ENCODE data around the gene CHST11.

The CHST11 gene

DNA sequence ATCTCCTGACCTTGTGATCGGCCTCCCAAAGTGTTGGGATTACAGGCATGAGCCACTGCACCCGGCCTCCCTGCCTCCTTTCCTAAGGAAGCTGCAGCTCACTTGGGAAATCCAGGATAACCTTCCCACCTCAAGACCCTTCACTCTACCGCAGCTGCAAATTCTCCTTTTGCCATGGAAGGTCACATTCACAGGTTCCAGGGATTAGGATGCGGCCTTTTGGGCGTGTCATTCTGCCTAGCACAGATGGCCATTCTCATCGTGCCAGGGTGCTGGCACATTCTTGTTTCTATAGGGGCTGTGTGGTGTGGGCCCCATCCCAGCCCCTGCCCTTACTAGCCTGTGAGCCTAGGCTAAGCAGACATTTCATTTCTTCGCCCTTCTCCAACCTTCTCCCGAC, 219.9 kb downstream of the CHST11 start:
- no peak for DNase-seq (ENCODE audit: low spot score)

DNA sequence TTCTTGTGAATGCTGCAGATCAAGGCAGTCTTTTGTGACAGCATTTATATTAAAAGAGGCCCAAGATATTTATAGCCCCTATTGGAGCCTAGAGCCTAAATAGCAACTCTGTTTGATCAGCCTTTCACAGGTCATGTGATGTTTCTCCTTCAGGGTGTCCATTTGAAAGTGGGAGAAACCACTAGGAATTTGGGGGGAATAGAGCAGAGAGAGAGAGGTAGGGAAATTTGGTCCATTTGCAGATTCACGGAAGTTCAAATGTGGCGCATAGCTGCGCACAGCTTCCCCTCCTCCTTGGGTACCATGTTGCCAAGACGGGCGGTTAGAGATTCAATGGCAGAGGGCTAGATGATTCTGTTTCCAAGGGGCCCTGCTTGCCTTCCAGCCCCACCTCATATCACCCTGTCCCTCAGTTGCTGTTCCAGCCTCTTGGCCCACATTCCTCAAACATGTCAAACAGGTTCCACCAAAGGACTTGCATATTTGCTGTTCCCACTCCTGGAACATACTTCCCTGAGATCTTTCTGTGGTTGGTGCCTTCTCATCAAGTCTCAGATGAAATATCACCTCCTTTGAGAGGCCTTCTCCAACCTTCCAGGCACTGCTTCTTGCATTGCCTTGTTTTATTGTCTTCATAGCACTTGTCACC, 220.8 kb downstream of the CHST11 start:
- DNase-seq (ENCODE audit: low spot score), result no peak

DNA sequence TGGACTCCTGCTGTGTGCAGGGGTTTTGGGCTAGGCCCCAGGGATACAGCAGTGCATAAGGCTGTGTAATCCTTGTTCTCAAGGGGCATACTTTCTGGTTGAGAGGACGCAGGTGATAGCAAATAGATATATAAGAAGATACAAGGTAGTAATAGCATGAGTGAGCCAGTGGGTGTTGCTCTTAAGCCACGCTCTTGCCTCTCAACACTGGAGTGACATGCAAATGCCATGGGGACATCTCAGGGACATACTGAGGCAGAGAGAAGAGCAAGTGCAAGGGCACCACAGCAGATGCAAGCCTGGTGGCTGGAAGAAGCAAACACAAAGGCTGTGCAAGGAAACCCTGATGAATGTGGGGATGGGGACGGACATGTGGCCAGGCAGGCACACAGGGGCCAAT, 223.3 kb downstream of the CHST11 start:
- no peak for DNase-seq (ENCODE audit: low spot score)

DNA sequence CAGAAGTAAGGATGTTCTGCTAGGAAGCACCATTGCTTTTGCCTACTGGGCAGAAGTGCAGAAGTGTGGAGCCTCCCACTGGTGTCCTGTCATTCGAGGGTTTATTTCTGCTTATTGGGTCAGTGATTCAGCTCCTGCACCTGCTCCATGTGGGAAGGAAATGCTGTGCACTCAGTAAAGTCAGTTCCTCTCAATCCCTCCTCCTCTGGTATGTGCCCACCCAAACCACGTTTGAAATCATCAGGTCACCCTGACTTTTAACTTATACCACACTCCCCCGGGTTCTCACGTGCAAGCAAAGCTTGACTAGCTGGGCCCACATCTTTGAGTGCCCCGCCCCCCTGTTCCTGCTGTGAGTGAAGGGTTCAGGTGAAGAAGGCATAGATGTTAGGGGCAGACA, 223.7 kb downstream of the CHST11 start:
- no peak for DNase-seq (ENCODE audit: low spot score)

DNA sequence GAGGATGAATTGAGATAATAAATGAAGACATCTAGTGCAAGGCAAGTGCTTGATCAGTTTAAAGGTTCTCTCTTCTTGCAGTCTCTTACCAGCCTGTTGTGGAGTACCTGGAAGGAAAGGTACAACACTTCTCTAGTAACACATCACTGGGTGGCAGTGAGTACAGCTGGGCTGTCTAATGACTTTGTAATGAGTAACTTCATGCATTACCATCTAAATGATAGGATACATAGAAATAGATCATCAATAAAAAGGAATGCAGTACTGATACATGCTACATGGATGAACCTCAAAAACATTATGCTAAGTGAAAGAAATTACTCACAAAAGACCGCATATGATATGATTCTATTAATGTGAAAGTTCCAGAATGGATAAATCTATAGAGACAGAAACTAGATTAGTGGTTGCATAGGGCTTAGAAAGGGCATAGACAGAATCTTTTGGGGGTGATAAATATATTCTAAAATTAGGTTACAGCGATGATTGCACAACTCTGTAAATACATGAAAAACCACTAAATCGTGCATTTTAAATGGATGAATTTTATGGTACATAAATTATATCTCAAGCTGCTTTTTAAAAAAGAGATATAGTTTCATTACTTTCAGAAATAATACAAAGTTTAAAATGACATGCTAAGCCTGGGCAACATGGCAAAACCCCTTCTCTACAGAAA, 224.4 kb downstream of the CHST11 start:
- no peak for DNase-seq (ENCODE audit: low spot score)

DNA sequence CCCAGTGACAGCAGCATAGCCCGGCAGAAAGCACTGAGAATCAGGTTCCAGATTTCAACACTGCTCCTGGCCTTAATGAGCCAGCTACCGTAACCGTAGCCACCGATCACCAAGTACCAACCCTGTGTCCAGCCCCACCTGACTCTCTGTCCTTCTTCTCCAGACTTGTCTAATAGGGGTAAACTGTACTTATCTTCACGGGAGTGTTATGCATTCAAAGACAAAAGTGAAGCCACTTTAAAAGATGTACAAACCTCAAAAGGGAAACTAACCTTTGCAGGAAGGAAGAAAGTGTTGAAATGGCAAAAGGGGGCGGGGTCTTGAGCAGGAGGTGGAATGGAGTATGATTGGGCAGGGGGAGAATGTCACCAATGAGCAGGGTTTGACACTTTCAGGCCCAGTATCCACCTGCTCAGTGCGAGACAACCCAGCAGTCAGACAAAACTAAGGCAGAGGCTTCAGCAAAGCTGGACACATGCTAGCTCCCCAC, 226.1 kb downstream of the CHST11 start:
- no peak for DNase-seq (ENCODE audit: low spot score)

DNA sequence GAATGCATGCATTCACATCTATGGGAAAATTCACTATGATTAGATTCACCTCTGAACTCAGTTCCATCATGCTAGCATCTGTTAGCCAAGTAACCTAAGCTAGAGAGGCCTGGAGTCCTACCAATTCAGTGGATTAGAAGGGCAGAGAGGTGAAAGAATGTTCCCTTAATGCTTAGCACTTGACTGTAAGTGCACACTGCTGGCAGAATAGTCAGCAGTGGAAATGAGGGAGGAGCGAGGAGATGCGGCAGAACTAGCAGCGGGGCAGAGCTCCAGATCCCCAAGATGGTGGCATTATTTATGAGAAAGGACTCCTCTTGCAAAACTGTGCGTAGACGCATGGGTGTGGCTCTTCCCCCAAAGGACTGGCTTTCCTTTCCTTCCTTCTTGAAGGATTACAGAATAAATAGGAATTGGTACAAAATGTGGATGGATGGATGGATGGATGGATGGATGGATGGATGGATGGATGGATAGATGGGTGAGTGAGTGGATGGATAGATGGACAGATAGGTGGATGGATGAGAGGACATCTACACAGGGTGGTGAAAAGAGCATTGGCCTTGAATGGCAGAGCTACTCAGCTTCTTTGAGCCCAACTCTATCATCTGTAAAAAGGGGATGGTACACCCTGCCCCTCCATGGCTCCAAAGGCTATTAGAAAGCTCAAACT, 227.2 kb downstream of the CHST11 start:
- DNase-seq (ENCODE audit: low spot score), result no peak

DNA sequence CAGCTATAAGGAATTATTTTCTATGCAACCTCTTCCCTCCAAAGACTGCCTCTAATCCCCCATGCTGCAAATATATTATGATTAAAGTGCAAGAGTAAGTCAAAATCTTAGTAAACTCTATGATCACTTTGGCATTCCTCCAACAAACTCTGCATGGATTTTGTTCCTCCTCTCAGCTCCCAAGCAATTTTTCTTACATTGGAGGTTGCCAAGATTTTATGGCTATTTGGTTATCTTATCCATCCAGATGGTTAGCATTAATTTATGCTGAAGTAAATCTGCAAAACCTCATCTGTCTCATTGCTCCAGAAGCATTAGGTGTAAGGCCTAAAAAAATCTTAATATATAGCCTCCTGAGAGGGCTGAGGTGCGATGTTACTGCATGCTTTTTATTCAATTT, 228.1 kb downstream of the CHST11 start:
- DNase-seq (ENCODE audit: low spot score), result no peak

DNA sequence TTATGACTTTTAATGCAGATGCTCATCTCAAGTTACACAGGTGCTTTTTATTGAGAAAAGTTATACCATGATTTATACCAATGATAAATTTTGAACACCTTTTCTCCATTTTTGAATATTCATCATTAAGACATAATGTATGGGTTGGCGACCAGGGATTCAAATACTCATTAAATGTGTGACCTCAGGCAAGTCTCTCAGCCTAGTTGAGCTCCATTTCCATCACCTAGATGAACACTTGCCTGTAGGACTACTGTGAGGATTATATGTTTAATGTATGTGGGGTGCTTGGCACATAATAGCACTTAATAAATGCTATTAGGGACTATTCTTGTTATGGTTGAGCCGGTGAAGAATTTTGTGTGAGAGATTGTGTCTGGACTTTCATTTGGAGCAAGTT, 228.6 kb downstream of the CHST11 start:
- no peak for DNase-seq (ENCODE audit: low spot score)

DNA sequence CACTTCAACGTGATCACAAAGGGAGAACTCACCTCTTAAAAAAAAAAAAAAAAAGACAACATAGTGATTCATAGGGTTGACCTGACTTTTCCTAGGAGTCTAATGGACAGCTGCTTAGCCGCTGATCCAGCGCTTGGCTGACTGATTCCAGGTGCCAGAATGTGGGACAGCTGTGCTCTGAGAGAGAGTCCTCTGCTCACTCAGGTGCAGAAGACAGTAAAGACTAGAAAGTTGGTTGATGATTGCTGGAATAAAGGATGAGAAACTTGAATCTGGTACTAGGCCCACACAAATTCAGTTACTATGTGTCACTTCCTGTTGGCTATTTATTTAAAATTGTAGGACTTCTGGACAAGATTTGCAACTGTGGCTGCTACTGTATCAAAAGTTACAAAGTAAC, 229.4 kb downstream of the CHST11 start:
- no peak for DNase-seq (ENCODE audit: low spot score)

DNA sequence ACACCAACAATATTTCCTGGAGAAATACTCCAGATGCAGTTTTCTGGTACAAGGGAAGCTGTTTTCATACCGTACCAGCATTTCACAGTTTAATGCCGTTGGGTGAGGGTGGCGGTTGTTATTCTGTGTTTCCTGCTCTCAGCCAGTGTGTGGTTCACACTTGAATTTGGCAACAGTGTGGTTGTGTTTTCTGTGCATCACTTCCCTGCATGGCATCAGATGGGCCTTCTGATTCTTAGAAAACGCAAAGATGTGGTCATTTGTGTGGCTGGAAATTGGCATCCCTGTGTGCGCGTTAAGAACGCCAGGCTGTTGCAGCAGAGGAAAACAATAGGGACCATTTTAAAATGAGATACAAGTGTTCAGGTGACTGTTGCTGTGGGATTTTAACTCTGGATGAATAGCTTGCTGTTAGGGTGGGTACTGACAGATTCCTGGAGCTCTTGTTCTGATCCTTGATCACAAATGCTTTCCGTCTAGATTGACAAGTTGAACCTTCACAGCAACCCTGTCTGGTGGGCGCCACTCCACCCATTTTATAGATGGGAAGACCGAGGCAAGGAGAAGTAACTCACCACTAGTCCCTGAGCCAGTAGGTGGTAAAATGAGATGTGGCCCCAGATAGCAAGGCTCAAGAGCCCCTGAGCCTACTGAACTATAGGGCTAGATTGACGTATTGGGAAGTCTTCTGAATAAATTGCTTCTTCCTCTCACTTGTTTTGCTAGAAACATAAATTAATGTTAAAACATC, 231.2 kb downstream of the CHST11 start:
- DNase-seq (ENCODE audit: low spot score), result no peak

DNA sequence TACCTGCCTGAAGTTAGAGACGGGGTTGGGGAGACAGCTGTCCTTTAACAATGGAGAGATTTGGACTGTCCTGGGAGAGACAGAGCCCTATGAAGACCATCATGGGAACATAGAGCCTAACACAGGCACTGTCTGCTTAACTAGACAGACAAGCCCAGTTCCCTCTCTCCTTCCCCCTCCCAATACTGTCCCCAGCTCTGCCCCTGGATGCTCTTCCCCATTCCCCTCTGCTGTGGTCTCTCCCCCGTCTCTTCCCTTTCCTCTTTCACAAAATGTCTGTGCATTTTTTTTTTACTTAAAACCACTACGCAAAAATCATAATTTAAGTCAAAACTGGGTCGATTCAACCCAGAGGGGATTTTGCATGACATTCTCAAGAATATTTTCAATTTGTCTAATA, 232.9 kb downstream of the CHST11 start:
- DNase-seq (ENCODE audit: low spot score), result no peak

DNA sequence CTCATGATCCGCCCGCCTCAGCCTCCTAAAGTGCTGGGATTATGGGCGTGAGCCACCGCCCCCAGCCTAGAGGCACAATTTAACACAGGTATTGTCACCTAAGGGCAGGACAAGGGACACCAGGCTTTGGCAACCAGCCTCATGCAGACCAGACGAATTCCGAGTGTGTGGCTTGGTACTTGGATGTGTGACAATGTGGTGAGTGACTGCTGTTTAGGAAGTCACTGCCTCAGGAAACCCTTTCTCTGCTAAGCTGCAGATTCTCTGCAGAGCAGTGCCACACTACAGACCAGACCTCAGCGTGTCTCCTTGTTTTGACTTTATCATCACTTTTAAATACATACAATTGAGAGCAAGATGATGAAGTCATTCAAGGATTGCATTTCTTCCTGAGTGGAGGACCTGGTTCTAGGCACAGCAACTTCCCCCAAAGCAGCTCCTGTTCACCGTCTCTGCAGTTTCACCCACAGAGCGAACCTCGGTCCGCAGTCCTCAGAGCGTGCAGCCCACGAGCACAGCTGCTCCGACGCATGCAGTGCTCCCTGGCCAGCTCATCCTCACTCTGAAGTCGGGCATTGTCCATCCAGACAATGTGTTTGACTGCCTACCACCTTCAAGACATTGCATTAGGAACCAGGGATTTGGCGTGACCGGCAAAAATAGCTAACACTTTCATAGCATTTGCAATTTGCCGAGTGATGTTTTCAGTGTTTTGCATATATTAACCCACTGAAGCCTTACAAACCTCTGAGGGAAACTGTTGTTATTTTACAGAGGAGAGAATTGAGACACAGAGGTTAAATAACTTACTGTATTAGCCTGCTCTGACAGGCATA, 235.2 kb downstream of the CHST11 start:
- DNase-seq (ENCODE audit: low spot score), result no peak

DNA sequence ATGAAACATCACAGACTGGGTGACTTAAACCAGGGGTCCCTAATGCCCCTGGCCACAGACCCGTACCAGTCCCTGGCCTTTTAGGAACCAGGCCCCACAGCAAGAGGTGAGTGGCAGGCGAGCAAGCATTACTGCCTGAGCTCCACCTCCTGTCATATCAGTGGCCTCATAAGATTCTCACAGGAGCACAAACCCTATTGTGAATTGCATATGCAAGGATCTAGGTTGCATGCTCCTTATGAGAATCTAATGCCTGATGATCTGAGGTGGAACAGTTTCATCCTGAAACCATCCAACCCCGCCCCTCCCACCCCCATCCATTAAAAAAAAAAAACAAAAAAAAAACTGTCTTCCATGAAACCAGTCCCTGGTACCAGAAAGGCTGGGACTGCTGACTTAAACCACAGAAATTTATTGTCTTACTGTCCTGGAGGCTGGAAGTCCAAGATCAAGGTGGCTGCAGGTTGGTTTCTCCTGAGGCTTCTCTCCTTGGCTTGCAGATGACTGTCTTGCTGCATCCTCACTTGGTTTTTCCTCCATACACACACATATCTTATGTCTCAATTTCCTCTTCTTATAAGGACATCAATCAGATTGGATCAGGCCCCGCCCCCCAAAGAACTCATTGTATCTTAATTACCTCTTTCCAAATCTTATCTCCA, 235.9 kb downstream of the CHST11 start:
- DNase-seq (ENCODE audit: low spot score), result no peak

DNA sequence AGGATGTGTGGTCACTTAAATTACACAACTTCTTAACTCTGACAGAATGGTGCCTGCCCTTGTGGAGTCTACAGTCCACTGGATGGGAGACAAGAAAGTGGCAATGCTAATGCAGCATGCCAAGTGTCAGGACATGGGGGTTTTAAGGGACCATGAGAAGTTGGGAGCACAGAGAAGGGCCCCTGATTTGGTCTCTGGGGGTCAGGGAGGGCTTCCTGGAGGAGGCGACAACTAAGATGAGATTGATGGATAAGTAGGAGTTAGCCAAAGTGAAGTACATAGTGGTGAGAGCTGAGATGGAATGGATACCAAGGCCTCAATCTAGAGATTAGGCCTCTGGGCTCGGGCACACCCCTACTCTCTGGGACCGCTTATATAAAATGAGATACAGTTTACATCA, 236.7 kb downstream of the CHST11 start:
- no peak for DNase-seq (ENCODE audit: low spot score)

DNA sequence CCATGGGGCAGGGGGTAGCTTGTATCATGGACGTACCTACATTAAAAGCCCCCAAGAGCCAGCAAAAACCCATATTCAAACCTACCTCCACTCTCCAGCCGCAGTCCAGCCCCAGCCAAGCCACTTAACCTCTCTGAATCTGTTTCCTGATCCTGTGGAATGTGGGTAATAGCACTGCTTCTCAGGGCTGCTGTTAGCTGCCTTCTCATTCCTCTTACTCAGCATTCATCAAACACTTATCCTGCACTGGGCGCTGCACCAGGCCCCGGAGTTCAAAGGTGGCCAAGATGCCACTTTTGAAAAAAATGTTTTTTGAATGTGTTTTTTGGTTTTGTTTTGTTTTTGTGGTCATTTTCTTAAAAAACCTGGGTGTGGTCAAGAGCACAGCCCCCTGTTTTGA, 237.4 kb downstream of the CHST11 start:
- DNase-seq (ENCODE audit: low spot score), result no peak

DNA sequence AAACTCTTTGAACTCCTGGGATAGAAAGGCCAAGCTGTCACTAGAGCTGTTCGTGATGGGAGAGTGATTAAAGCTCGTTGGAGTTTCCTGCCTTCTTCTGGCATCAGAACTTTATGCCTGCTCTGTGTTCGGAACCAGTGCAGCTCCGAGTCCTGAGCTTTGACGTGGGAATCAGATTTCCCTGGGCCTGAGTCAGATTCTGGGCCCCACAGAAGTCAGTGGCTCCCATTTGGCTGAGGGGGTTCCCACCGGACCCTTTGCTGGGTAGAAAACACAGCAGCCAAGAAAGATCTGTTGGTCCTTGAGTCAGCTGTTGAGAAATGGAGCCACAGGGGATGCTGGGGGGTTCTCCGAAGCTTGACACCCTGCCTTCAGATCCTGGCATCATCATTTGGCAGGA, 238.0 kb downstream of the CHST11 start:
- no peak for DNase-seq (ENCODE audit: low spot score)

DNA sequence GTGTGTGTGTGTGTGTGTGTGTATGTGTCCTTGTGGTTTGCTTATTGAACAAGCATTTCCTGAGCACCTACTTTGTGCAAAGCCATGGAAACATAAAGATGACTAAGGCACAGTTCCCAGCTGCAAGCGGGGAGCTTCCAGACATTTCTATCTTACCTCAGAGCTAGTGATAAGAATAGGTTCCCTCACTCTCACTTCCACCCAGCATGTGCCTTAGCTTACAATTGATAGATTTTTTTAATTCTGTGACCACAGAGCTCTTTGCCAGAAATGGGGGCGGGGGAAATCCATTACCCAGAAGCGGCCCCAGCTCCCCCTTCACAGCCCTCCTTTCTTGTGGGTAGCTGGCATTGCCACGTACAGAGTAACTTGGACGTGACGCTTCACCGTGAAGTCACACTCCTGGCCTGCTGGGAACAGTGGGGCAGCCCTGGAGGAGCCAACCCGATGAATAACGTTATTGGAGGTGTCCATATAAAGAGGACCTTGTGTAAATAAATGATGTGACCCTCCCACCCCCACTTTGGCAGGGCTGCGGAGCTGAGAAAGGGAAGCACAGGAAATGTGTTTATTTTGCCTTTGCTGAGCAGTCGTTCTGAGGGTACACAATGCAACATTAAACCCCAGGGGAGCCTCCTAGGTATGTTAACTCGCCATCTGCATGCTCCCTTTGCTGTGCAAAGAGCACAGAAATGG, 238.9 kb downstream of the CHST11 start:
- no peak for DNase-seq (ENCODE audit: low spot score)

DNA sequence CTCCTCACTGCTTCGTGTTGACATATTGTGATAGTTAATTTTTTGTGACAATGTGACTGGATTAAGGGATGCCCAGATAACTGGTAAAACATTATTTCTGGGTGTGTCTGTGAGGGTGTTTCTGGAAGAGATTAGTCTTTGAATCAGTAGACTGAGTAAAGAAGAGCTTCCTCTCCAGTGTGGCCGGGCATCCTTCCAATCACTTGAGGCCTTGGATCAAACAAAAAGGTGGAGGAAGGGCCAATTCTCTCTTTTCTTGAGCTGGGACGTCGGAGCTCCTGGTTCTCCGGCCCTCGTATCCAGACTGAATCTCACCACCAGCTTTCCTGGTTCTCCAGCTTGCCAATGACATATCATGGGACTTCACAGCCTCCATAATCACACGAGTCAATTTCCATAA, 240.4 kb downstream of the CHST11 start:
- DNase-seq (ENCODE audit: low spot score), result no peak

DNA sequence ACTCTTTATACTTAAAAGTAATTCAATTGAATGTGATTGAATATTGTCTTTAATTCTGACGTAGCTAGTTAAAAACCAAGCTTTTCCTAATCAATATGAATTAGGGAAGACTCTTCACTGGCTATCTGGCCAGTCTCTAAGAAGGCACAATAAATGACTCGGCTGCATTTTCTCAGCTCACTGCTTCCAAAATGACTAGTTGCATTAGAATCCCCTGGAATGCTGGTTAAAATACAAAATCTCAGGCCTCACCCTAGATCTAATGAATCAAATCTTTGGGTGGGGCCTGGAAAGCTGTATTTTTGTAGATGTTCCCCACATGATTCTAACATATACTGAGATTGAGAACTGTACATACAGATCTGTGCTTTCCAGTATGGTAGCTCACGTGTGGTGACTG, 242.1 kb downstream of the CHST11 start:
- DNase-seq (ENCODE audit: low spot score), result no peak

All from pons (tissue), 1 donor.